OCI-LY1 (cell line): Measurements from ENCODE around the gene CHMP4B.

Experiments used
- H2AFZ ChIP-seq: fragments of 200-600 bp; sonication (generic), shearing (Covaris generic); 2 replicates; pipeline ENCODE4 v1.6.0; 2014; ENCODE audit warnings: antibody characterized with exemption, mild to moderate bottlenecking, low read length
- H3F3A ChIP-seq: fragments of 200-600 bp; sonication (generic), shearing (Covaris generic); 2 replicates; pipeline ENCODE4 v1.6.0; 2014; ENCODE audit warnings: mild to moderate bottlenecking, antibody characterized with exemption, low read length, moderate library complexity; ENCODE audit not compliant: insufficient read depth
- H3K27ac ChIP-seq: fragments of 200-600 bp; sonication (generic); 2 replicates; pipeline ENCODE4 v1.5.1; 2014; ENCODE audit warnings: low read length, mixed run types, mild to moderate bottlenecking, low read depth; ENCODE audit not compliant: poor library complexity, severe bottlenecking
- H3K27me3 ChIP-seq: fragments of 200-600 bp; sonication (generic); 2 replicates; pipeline ENCODE4 v1.6.0; 2014; ENCODE audit warnings: antibody characterized with exemption, mild to moderate bottlenecking, low read length, moderate library complexity; ENCODE audit not compliant: insufficient read depth
- H3K36me3 ChIP-seq: fragments of 200-600 bp; sonication (generic); 2 replicates; pipeline ENCODE4 v1.6.1; 2014; ENCODE audit warnings: mild to moderate bottlenecking, antibody characterized with exemption, low read length, moderate library complexity, mixed read lengths; ENCODE audit not compliant: insufficient read depth
- H3K4me1 ChIP-seq: fragments of 200-600 bp; sonication (generic); 2 replicates; pipeline ENCODE4 v1.5.1; 2014; ENCODE audit warnings: mild to moderate bottlenecking, low read length, moderate library complexity; ENCODE audit not compliant: insufficient read depth, severe bottlenecking
- H3K4me2 ChIP-seq: fragments of 200-600 bp; sonication (generic), shearing (Covaris generic); 2 replicates; pipeline ENCODE4 v1.6.1; 2014; ENCODE audit warnings: low read length
- H3K4me3 ChIP-seq: fragments of 200-600 bp; sonication (generic); 2 replicates; pipeline ENCODE4 v1.5.1; 2014; ENCODE audit warnings: low read length, low read depth, mild to moderate bottlenecking, mixed read lengths; ENCODE audit not compliant: poor library complexity, severe bottlenecking
- H3K79me2 ChIP-seq: fragments of 200-600 bp; shearing (Covaris generic); 2 replicates; pipeline ENCODE4 v1.6.1; 2016; ENCODE audit warnings: mixed run types, low read length, mixed read lengths; ENCODE audit not compliant: insufficient read depth
- H3K9ac ChIP-seq: fragments of 200-600 bp; sonication (generic), shearing (Covaris generic); 2 replicates; pipeline ENCODE4 v1.6.1; 2014; ENCODE audit warnings: mild to moderate bottlenecking, low read length, mixed read lengths
- H3K9me2 ChIP-seq: fragments of 200-600 bp; sonication (generic), shearing (Covaris generic); 2 replicates; pipeline ENCODE4 v1.6.1; 2014; ENCODE audit warnings: low read depth, mild to moderate bottlenecking, low read length, mixed read lengths
- H3K9me3 ChIP-seq: fragments of 200-600 bp; shearing (Covaris generic); 2 replicates; pipeline ENCODE4 v1.6.1; 2014; ENCODE audit warnings: low read length, mixed read lengths
- H4K20me1 ChIP-seq: fragments of 200-600 bp; sonication (generic), shearing (Covaris generic); 2 replicates; pipeline ENCODE4 v1.6.0; 2016; ENCODE audit warnings: mild to moderate bottlenecking, low read length; ENCODE audit not compliant: insufficient read depth
- CTCF ChIP-seq: fragments of 200-600 bp; sonication (generic), shearing (Covaris generic); IDR thresholded peaks from 2 replicates; pipeline ENCODE4 v1.5.1; 2017; ENCODE audit warnings: mild to moderate bottlenecking, antibody characterized with exemption, low read length, moderate library complexity, mixed read lengths
- EZH2 ChIP-seq: fragments of 200-600 bp; sonication (generic), shearing (Covaris generic); IDR thresholded peaks from 2 replicates; pipeline ENCODE4 v1.8.0; 2017; ENCODE audit warnings: borderline replicate concordance, mixed run types, mild to moderate bottlenecking, antibody characterized with exemption, low read length, moderate library complexity, mixed read lengths

Gene CHMP4B

GRCh38 chr20:33772439-33772838 is 38.7 kb upstream of the CHMP4B start:
- Histone ChIP-seq H3K27me3 (no peaks in the 10 kb centered on the region), H3K9me2 (no peaks in the 10 kb centered on the region), H3K4me2 (no peak overlapping the region), H3K4me1 (peaks cover 18% of the 10 kb centered on the region), H3K4me3 (no peak overlapping the region), H3F3A (no peaks in the 10 kb centered on the region), H3K27ac (no peak overlapping the region), H3K9ac (no peak overlapping the region), H3K9me3 (no peaks in the 10 kb centered on the region), H3K79me2 (no peaks in the 10 kb centered on the region), H2AFZ (no peak overlapping the region), H3K36me3 (no peaks in the 10 kb centered on the region), H4K20me1 (no peaks in the 10 kb centered on the region)
- no peak for TF ChIP-seq CTCF
- no peak for TF ChIP-seq EZH2

GRCh38 chr20:33773412-33774089 is 37.6 kb upstream of the CHMP4B start:
- Histone ChIP-seq H3K9ac (no peak overlapping the region), H4K20me1 (no peaks in the 10 kb centered on the region), H3K4me2 (no peak overlapping the region), H3K79me2 (no peaks in the 10 kb centered on the region), H3K9me2 (no peaks in the 10 kb centered on the region), H3K4me3 (no peak overlapping the region), H3K36me3 (no peaks in the 10 kb centered on the region), H3K9me3 (no peaks in the 10 kb centered on the region), H3K4me1 (peaks cover 29% of the 10 kb centered on the region), H2AFZ (no peak overlapping the region), H3K27ac (peak overlapping the region; percentile 62), H3K27me3 (no peaks in the 10 kb centered on the region), H3F3A (no peaks in the 10 kb centered on the region; the same call in 1 of the 2 replicates)
- TF ChIP-seq EZH2 (no peak), CTCF (no peak)

GRCh38 chr20:33777816-33778215 is 33.3 kb upstream of the CHMP4B start:
- no peaks in the 10 kb centered on the region for H3K27me3 ChIP-seq
- no peaks in the 10 kb centered on the region for H3K36me3 ChIP-seq
- no peaks in the 10 kb centered on the region for H3K9me2 ChIP-seq
- no peak overlapping the region for H2AFZ ChIP-seq
- no peaks in the 10 kb centered on the region for H3K79me2 ChIP-seq
- peak overlapping the region; percentile 97 for H3K27ac ChIP-seq
- H4K20me1 ChIP-seq: no peaks in the 10 kb centered on the region
- TF ChIP-seq EZH2: no peak
- TF ChIP-seq CTCF: no peak
- no peak overlapping the region for H3K4me3 ChIP-seq
- H3K4me1 ChIP-seq: peaks cover 53% of the 10 kb centered on the region
- H3K9me3 ChIP-seq: no peaks in the 10 kb centered on the region
- H3K4me2 ChIP-seq: peak overlapping the region; percentile 2; the same call in 1 of the 2 replicates
- peaks cover 6% of the 10 kb centered on the region; the same call in 1 of the 2 replicates for H3F3A ChIP-seq
- peak overlapping the region; percentile 7; the same call in 1 of the 2 replicates for H3K9ac ChIP-seq
